ENCODE data around the gene SEMA4C.

SEMA4C gene

DNA sequence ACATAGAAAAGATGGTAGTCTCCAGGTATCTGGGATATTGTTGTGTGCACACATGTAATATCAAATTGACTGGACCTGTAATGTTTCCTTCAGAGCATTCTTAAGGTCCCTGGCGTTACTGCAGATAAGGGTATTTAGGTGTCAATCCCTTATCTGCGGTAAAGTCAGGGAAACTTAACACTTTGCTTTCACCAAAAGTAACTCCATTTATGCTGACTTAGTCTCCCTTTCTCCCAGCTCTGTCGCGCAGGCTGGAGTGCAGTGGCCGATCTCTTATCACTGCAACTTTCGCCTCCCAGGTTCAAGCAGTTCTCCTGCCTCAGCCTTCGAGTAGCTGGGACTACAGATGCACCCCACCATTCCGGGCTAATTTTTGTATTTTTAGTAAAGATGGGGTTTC is 52.0 kb downstream of the SEMA4C start:
- no peak for DNase-seq

DNA sequence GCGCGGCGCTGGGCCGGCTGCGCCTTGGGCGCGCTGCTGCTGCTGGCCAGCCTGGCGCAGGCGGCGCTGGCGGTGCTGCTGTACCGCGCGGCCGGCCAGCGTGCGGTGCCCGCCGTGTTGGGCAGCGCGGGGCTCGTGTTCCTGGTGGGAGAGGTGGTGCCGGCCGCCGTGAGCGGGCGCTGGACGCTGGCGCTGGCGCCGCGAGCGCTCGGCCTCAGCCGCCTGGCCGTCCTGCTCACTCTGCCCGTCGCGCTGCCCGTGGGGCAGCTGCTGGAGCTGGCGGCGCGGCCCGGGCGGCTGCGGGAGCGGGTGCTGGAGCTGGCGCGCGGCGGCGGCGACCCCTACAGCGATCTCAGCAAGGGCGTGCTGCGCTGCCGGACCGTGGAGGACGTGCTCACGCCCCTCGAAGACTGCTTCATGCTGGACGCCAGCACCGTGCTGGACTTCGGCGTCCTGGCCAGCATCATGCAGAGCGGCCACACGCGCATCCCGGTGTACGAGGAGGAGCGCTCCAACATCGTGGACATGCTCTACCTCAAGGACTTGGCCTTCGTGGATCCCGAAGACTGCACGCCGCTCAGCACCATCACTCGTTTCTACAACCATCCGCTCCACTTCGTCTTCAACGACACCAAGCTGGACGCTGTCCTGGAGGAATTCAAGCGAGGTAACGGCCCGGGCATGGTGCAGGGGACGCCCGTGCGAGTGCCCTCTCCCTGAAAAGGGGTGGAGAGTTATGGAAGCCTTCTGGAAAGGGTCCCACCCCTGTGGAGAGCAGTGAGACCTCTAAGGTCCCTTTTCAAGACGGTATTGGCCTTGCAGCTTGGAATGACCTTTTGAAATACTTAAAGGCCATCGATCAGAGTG is 52.8 kb downstream of the SEMA4C start:
- DNase-seq, result no peak

DNA sequence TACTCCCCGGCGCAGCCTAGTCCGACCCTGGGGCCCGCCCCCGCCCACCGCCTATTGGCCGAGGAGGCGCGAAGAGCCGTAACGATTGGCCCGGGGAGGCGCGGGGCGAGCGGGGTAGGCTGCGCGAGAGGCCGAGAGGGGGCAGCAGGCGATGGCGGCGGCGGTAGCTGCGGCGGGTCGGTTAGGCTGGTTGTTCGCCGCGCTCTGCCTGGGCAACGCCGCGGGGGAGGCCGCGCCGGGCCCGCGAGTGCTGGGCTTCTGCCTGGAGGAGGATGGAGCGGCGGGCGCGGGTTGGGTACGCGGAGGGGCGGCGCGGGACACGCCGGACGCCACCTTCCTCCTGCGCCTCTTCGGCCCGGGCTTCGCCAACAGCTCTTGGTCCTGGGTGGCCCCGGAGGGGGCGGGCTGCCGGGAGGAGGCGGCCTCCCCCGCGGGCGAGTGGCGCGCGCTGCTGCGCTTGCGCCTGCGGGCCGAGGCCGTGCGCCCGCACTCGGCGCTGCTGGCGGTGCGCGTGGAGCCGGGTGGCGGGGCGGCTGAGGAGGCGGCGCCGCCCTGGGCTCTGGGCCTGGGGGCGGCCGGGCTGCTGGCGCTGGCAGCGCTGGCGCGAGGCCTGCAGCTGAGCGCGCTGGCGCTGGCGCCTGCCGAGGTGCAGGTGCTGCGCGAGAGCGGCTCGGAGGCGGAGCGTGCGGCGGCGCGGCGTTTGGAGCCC is 53.6 kb downstream of the SEMA4C start, which contains the start of gene CNNM3:
CNNM3 (plus strand) TSS at position 142 of the 709 bp plus-strand sequence; CDS start at position 152, 10 bp downstream.
- DNase-seq, result peak; percentile 89 to 94 (median 94)

GRCh38 chr2:96815326-96816126 is 54.4 kb downstream of the SEMA4C start:
- no peak for DNase-seq

DNA sequence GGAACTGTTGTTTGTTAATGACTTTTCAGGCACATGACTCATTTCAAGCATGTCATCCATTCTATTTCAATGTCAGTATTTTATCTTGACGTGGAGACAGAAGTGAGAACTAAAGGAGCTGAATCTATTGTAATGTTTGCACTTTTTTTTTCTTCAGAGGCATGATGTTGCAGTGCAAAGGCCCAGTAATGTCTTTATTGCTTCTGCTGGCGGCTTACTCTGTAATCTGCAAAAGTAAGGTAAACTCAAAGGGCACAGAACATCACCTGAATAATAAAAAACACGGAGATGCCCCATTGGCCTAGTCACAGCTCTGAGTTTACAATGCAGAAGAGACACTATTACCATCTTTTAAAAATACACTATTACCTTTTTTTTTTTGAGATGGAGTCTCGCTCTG is 56.2 kb downstream of the SEMA4C start:
- DNase-seq, result no peak

DNA sequence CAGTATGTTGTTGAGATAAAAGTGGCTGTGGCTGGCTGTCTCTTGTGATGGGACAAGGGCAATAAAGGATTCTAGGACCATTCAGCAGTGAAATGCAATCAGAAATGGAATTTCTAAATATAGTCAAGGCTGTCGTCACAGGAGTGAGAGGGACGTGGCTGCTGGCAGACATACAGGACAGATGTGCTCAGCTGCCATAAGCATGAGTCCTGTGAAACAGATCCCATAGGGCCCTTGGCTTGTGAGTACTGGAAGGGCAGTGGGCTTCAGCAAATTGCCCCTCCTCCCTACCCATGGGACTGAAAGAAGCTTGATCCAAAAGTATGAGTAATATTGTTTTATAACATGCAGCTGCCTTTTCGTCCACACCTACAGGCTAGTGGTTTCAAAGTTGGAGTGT is 58.0 kb downstream of the SEMA4C start:
- DNase-seq, result no peak

GRCh38 chr2:96810783-96811192 is 59.1 kb downstream of the SEMA4C start:
- DNase-seq, result no peak

GRCh38 chr2:96809951-96810782 is 59.7 kb downstream of the SEMA4C start:
- DNase-seq, result no peak
